T-helper 1 cell treated with Interleukin-12 subunit alpha and Interleukin-12 subunit beta and Interleukin-4 antibody, amounts not matched to agents 30 μg/mL and 1 μg/mL, for 36 hours (primary cell): ENCODE data around the gene DSC1.
"Not testable (repeated sequence)": the region's sequence is repeated elsewhere in the genome, so short reads cannot be mapped to it uniquely, and the experiment has no call there.

ENCODE experiments used
- H3K27ac Mint-ChIP-seq: one replicate; pipeline ENCODE4 v1.8.0; 2021; ENCODE audit warnings: mild to moderate bottlenecking, mixed read lengths
- H3K27me3 Mint-ChIP-seq: one replicate; pipeline ENCODE4 v1.8.0; 2021; ENCODE audit warnings: low read depth, mixed read lengths
- H3K36me3 Mint-ChIP-seq: one replicate; pipeline ENCODE4 v1.8.0; 2021; ENCODE audit warnings: low read depth, mixed read lengths
- H3K4me1 Mint-ChIP-seq: one replicate; pipeline ENCODE4 v1.8.0; 2021; ENCODE audit warnings: low read depth, mixed read lengths
- H3K4me3 Mint-ChIP-seq: one replicate; pipeline ENCODE4 v1.8.0; 2021; ENCODE audit warnings: mild to moderate bottlenecking, moderate library complexity, mixed read lengths
- H3K9me3 Mint-ChIP-seq: one replicate; pipeline ENCODE4 v1.8.0; 2021; ENCODE audit warnings: mixed read lengths

The DSC1 gene

GRCh38 chr18:31149351-31149750 is 13.3 kb downstream of the DSC1 start:
- Mint-ChIP-seq H3K4me3 (no peak overlapping the region), H3K4me1 (no peaks in the 10 kb centered on the region), H3K27me3 (no peaks in the 10 kb centered on the region), H3K36me3 (no peaks in the 10 kb centered on the region), H3K27ac (no peak overlapping the region), H3K9me3 (peaks cover 14% of the 10 kb centered on the region)

DNA sequence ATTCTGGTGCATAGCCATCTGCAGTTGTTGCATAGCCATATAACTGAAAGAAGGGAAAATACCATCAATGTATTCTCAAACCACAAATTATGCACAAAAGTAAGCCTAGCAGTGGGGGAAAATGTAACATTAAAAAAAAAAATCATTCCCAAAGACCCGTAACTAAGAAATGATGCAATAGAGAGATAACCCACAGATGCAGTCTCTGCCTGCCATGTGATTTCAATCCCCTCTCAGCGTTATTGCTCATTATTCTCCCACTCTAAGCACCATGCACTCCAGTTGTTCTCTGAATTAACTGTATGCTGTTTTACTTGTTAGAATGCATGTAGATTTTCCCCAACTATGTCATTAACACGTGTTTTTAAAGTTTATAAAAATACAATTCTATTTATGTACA is 14.1 kb downstream of the DSC1 start:
- no peaks in the 10 kb centered on the region for H3K27me3 Mint-ChIP-seq
- no peak overlapping the region for H3K27ac Mint-ChIP-seq
- peaks cover 14% of the 10 kb centered on the region for H3K9me3 Mint-ChIP-seq
- no peaks in the 10 kb centered on the region for H3K36me3 Mint-ChIP-seq
- no peaks in the 10 kb centered on the region for H3K4me1 Mint-ChIP-seq
- H3K4me3 Mint-ChIP-seq, result no peak overlapping the region

DNA sequence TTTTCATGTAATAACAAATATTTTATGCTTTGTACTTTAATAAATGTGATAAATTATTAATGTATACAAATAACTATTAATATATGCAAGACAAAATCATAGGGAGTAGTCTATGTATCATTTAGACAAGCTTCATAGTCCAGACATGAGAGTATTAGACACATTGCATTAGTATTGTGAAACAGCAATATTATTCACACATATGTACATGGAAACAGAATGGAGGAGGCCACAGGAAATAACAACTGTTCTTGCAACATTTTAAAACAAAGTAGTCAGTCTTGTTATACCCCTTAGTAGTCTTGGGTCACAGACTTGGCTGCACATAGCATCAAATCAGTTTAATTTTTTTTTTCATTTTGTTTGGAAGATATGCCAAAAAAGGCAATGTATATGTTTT is 15.8 kb downstream of the DSC1 start:
- no peaks in the 10 kb centered on the region for H3K36me3 Mint-ChIP-seq
- H3K9me3 Mint-ChIP-seq, result peaks cover 14% of the 10 kb centered on the region
- H3K4me3 Mint-ChIP-seq, result no peak overlapping the region
- H3K27ac Mint-ChIP-seq, result no peak overlapping the region
- H3K27me3 Mint-ChIP-seq, result no peaks in the 10 kb centered on the region
- H3K4me1 Mint-ChIP-seq, result no peaks in the 10 kb centered on the region

GRCh38 chr18:31143025-31143424 is 19.6 kb downstream of the DSC1 start:
- Mint-ChIP-seq H3K36me3 (no peaks in the 10 kb centered on the region), H3K4me1 (no peaks in the 10 kb centered on the region), H3K27me3 (no peaks in the 10 kb centered on the region), H3K27ac (no peak overlapping the region), H3K9me3 (peaks cover 14% of the 10 kb centered on the region), H3K4me3 (no peak overlapping the region)

GRCh38 chr18:31138709-31139108 is 23.9 kb downstream of the DSC1 start:
- Mint-ChIP-seq H3K4me3 (no peak overlapping the region), H3K9me3 (no peaks in the 10 kb centered on the region), H3K4me1 (no peaks in the 10 kb centered on the region), H3K36me3 (no peaks in the 10 kb centered on the region), H3K27ac (no peak overlapping the region), H3K27me3 (no peaks in the 10 kb centered on the region)

DNA sequence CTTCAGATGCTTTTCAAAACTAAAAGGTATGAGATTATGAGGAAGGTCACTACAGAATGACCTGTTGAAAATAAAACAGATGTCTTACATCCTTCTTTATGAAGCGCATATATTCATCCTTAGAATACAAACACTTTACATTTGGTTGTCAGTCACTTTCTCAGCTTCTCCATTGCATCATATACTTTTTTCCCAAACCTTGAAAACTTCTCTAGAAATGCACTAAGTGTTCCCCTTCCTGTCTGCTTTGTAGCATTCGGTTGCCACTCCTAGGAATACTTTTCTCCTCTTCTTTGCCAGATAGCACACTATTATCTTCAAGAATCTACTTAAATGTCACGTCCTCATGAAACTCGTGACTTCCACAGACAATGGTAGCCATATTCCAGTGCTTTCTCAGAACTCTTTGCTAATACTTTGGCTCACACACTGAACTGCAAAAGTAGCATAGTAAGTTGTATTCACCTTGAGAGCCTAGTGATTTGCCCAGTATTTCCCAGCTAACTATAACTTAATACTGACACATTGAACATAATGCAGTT is 27.6 kb downstream of the DSC1 start:
- H3K9me3 Mint-ChIP-seq, result no peaks in the 10 kb centered on the region
- H3K36me3 Mint-ChIP-seq, result no peaks in the 10 kb centered on the region
- H3K4me1 Mint-ChIP-seq, result no peaks in the 10 kb centered on the region
- H3K27ac Mint-ChIP-seq, result no peak overlapping the region
- no peak overlapping the region for H3K4me3 Mint-ChIP-seq
- no peaks in the 10 kb centered on the region for H3K27me3 Mint-ChIP-seq

DNA sequence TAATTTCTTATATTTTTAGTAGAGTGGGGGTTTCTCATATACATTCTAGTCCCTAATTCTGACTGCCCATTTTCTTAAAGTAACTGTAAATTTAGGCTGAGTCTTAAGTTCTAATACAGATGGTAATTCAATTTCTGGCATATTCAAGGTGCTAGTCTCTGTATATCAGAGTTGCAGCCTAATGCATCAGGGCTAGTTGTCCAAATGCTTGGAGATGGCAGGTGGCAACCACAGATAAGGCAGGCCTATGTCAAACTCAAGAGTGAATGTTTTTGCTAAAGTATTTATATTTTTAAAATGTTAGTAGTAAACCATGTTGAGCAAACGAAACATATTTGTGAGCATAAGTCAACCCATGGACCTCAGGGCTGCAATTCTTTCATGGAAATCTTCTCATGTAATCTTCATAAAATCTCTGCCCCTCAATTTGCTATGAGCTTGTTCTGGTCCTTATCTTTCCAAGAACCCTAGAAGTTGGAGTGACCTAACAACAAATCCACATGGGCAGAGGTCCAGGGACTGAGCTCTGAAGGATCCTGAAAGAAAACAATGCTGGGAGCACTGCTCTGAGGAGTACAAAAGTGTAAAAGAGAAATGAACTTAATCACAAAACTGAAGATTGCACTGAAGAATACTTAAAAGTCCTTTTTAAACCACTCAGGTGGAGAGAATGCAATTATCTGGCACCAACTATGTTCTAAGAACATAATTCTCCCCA is 33.1 kb downstream of the DSC1 start:
- H3K4me3 Mint-ChIP-seq, result no peak overlapping the region
- no peaks in the 10 kb centered on the region for H3K9me3 Mint-ChIP-seq
- no peaks in the 10 kb centered on the region for H3K27me3 Mint-ChIP-seq
- H3K36me3 Mint-ChIP-seq, result no peaks in the 10 kb centered on the region
- H3K27ac Mint-ChIP-seq, result no peak overlapping the region
- H3K4me1 Mint-ChIP-seq, result no peaks in the 10 kb centered on the region

- Mint-ChIP-seq H3K27me3 (no peaks in the 10 kb centered on the region), H3K9me3 (no peaks in the 10 kb centered on the region), H3K27ac (no peak overlapping the region), H3K4me1 (no peaks in the 10 kb centered on the region), H3K36me3 (no peaks in the 10 kb centered on the region), H3K4me3 (no peak overlapping the region)
Observed at GRCh38 chr18:31125878-31126277, 36.8 kb downstream of the DSC1 start.

DNA sequence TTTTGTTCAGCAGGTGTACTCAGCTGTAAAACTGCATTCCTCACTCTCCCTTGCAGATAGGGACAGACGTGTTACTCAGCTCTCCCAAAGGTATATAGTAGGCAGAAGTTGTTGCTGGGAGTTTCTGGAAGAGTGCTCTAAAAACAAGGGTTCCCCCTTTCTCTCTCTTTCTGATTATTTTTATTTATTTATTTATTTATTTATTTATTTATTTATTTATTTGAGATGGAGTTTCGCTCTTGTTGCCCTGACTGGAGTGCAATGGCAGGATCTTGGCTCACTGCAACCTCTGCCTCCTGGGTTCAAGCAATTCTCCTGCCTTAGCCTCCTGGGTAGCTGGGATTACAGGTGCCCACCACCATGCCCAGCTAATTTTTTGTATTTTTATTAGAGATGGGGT is 39.5 kb downstream of the DSC1 start:
- not testable (repeated sequence) for H3K4me1 Mint-ChIP-seq, H3K36me3 Mint-ChIP-seq, H3K9me3 Mint-ChIP-seq, H3K27me3 Mint-ChIP-seq, H3K4me3 Mint-ChIP-seq, H3K27ac Mint-ChIP-seq

DNA sequence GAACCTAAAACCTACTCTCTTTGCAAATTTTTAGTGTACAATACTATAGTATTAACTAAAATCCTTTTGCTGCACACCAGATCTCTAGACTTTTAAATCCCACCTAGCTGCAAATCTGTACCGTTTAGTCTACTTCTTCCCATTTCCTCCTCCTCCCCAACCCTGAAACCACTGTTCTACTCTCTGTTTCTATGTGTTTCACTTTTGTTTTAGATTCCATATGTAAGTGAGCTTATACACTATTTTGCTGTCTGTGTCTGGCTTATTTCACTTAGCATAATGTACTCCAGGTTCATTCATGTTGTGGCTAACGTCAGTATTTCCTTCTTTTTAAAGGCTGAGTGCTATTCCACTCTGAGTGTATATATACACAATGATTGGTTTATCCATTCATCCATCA is 42.1 kb downstream of the DSC1 start:
- no peaks in the 10 kb centered on the region for H3K9me3 Mint-ChIP-seq
- H3K36me3 Mint-ChIP-seq, result no peaks in the 10 kb centered on the region
- no peaks in the 10 kb centered on the region for H3K27me3 Mint-ChIP-seq
- no peak overlapping the region for H3K4me3 Mint-ChIP-seq
- no peak overlapping the region for H3K27ac Mint-ChIP-seq
- H3K4me1 Mint-ChIP-seq, result no peaks in the 10 kb centered on the region

DNA sequence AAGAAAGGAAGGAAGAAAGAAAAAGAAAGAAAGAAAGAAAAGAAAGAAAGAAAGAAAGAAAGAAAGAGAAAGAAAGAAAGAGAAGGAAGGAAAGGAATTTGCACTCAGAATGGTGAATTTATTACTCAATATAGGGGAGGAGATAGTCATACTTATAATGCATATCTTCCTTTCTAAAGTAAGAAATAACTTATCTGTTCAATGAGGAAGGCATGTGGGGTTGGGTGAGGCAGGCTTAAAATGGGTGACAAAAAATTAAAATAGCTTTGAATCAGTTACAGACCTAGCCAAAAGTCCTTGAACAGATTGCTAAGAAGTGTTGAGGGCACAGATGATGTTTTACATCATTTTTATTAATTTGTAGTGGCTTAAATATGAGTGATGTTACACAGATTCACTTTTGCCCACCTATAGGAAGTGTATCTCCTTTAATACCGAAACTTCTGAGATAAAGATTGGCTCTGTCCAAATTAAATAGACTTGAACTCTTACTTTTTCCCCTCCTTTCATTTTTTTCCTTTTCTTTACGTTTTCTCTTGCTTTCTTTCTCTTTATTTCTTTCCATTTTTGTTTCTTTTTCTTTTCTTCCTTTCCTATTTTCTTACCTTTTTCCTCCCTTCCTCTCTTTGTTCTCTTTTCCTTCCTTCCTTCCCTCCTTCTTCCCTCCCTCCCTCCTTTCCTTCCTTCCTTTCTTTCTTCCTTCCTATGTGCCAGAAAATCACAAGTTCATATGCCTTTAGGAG is 45.6 kb downstream of the DSC1 start:
- no peaks in the 10 kb centered on the region for H3K4me1 Mint-ChIP-seq
- no peak overlapping the region for H3K4me3 Mint-ChIP-seq
- no peaks in the 10 kb centered on the region for H3K36me3 Mint-ChIP-seq
- no peaks in the 10 kb centered on the region for H3K9me3 Mint-ChIP-seq
- H3K27me3 Mint-ChIP-seq, result no peaks in the 10 kb centered on the region
- H3K27ac Mint-ChIP-seq, result no peak overlapping the region

- Mint-ChIP-seq H3K4me3 (no peak overlapping the region), H3K4me1 (no peaks in the 10 kb centered on the region), H3K9me3 (no peaks in the 10 kb centered on the region), H3K36me3 (no peaks in the 10 kb centered on the region), H3K27me3 (no peaks in the 10 kb centered on the region), H3K27ac (no peak overlapping the region)
Observed at GRCh38 chr18:31112804-31113203, 49.9 kb downstream of the DSC1 start.

- peaks cover 16% of the 10 kb centered on the region for H3K27me3 Mint-ChIP-seq
Observed at GRCh38 chr18:31105733-31106132, 56.9 kb downstream of the DSC1 start.

GRCh38 chr18:31104444-31104843 is 58.2 kb downstream of the DSC1 start:
- peaks cover 27% of the 10 kb centered on the region for H3K27me3 Mint-ChIP-seq
- no peak overlapping the region for H3K27ac Mint-ChIP-seq
- no peak overlapping the region for H3K4me3 Mint-ChIP-seq
- no peaks in the 10 kb centered on the region for H3K36me3 Mint-ChIP-seq
- H3K9me3 Mint-ChIP-seq, result no peaks in the 10 kb centered on the region
- H3K4me1 Mint-ChIP-seq, result no peaks in the 10 kb centered on the region

More at GRCh38 chr18:31105733-31106132, 56.9 kb downstream of the DSC1 start:
- Mint-ChIP-seq H3K27ac (no peak overlapping the region), H3K4me3 (no peak overlapping the region), H3K4me1 (no peaks in the 10 kb centered on the region), H3K9me3 (no peaks in the 10 kb centered on the region), H3K36me3 (no peaks in the 10 kb centered on the region)

GRCh38 chr18:31103423-31103822 is 59.2 kb downstream of the DSC1 start:
- H3K4me3 Mint-ChIP-seq, result no peak overlapping the region
- H3K27ac Mint-ChIP-seq, result no peak overlapping the region
- no peaks in the 10 kb centered on the region for H3K36me3 Mint-ChIP-seq
- no peaks in the 10 kb centered on the region for H3K9me3 Mint-ChIP-seq
- peaks cover 35% of the 10 kb centered on the region for H3K27me3 Mint-ChIP-seq
- H3K4me1 Mint-ChIP-seq, result no peaks in the 10 kb centered on the region
